Activated CD4-positive, alpha-beta T cell treated with anti-CD3 and anti-CD28 coated beads for 1 hour (primary cell): ENCODE results near the gene TBCE.
"Not testable (repeated sequence)": the region's sequence is repeated elsewhere in the genome, so short reads cannot be mapped to it uniquely, and the experiment has no call there.

Experiments used
- DNase-seq: peaks from one replicate; pipeline ENCODE4 v3.0.0-alpha.2; 2020

Gene TBCE

GRCh38 chr1:235457856-235458255 lies 90.6 kb downstream of the TBCE start:
- DNase-seq: not testable (repeated sequence)

- no peak for DNase-seq
Observed at GRCh38 chr1:235460770-235461169, 93.5 kb downstream of the TBCE start.

- no peak for DNase-seq
Observed at GRCh38 chr1:235461954-235462353, 94.7 kb downstream of the TBCE start.

GRCh38 chr1:235462832-235463231 lies 95.6 kb downstream of the TBCE start:
- DNase-seq: not testable (repeated sequence)

- DNase-seq: no peak
Observed at GRCh38 chr1:235465066-235465465, 97.8 kb downstream of the TBCE start.

- no peak for DNase-seq
Observed at GRCh38 chr1:235468004-235468403, 100.8 kb downstream of the TBCE start.

GRCh38 chr1:235468970-235469369 lies 101.7 kb downstream of the TBCE start:
- DNase-seq: no peak

- DNase-seq: not testable (repeated sequence)
Observed at GRCh38 chr1:235469897-235470296, 102.7 kb downstream of the TBCE start.

- DNase-seq: no peak
Observed at GRCh38 chr1:235470741-235471439, 103.7 kb downstream of the TBCE start.

- DNase-seq: no peak
Observed at GRCh38 chr1:235473806-235474205, 106.6 kb downstream of the TBCE start.

GRCh38 chr1:235483090-235483489 lies 115.9 kb downstream of the TBCE start:
- DNase-seq: no peak

GRCh38 chr1:235485558-235485957 lies 118.3 kb downstream of the TBCE start:
- DNase-seq: no peak

- DNase-seq: no peak
Observed at GRCh38 chr1:235486321-235486720, 119.1 kb downstream of the TBCE start.

GRCh38 chr1:235491644-235492043 lies 124.4 kb downstream of the TBCE start:
- no peak for DNase-seq

- no peak for DNase-seq
Observed at GRCh38 chr1:235494531-235494930, 127.3 kb downstream of the TBCE start.

- DNase-seq: no peak
Observed at GRCh38 chr1:235495030-235495429, 127.8 kb downstream of the TBCE start.

- no peak for DNase-seq
Observed at GRCh38 chr1:235495551-235495950, 128.3 kb downstream of the TBCE start.

GRCh38 chr1:235500971-235501540 lies 133.8 kb downstream of the TBCE start:
- no peak for DNase-seq
